ENCODE results near the gene DTX3. TPM values are rescaled to one million over a fixed set of nuclear protein-coding genes. Genes with fewer than 3 reads are reported as not detected.
A peak's percentile ranks its signal among the peaks of the same experiment; 100 is the strongest.

DTX3 gene
- polyA plus RNA-seq, 3 donors, result 0.08 to 1.3 TPM; not detected in 1

- H2AFZ ChIP-seq (ENCODE audit: insufficient read depth, low read depth, low read length, poor library complexity, severe bottlenecking), result peak overlapping the region; percentile 72
- H3K9ac ChIP-seq (ENCODE audit: insufficient read depth, low read length, poor library complexity, severe bottlenecking), result peak overlapping the region; percentile 27
- DNase-seq, result no peak
- Mint-ChIP-seq H3K4me3 (peak overlapping the region; percentile 52 to 85), H3K27ac (no peak overlapping the region), H3K27me3 (ENCODE audit: low read depth in 3 of 3) (peaks cover 70 to 77% (median 77%) of the 10 kb centered on the region in 3 donors), H3K36me3 (peaks cover 0 to 1% of the 10 kb centered on the region in 2 donors), H3K9me3 (peaks cover 0 to 18% (median 3%) of the 10 kb centered on the region in 7 donors), H3K4me1 (peaks cover 19% of the 10 kb centered on the region)
- peak overlapping the region; percentile 82 for H3K4me2 ChIP-seq (replicated peaks; ENCODE audit: extremely low read depth, low read length, poor library complexity, severe bottlenecking)
- peaks cover 0 to 5% of the 10 kb centered on the region in 2 donors for H3K9me3 ChIP-seq (replicated peaks in 1 of 2; ENCODE audit: control insufficient read depth in 1 of 2, insufficient read depth in 1 of 2, low read length in 2 of 2)
- no peaks in the 10 kb centered on the region for H4K20me1 ChIP-seq (ENCODE audit: insufficient read depth, low read length)
- no peaks in the 10 kb centered on the region for H3K36me3 ChIP-seq (replicated peaks in 1 of 2; ENCODE audit: control insufficient read depth in 1 of 2, insufficient read depth in 2 of 2, low read length in 2 of 2)
- peak overlapping the region in 1 of 3 experiments; percentile 71 for H3K4me3 ChIP-seq (replicated peaks in 1 of 3; ENCODE audit: low read depth in 2 of 3, low read length in 3 of 3)
- H3K4me1 ChIP-seq (ENCODE audit: control insufficient read depth in 1 of 2, insufficient read depth in 2 of 2, low read length in 2 of 2), result peaks cover 13 to 17% of the 10 kb centered on the region in 2 donors
- no peak overlapping the region for H3K27ac ChIP-seq (ENCODE audit: low read depth in 1 of 2, low read length in 2 of 2)
- TF ChIP-seq, protein P1, sequence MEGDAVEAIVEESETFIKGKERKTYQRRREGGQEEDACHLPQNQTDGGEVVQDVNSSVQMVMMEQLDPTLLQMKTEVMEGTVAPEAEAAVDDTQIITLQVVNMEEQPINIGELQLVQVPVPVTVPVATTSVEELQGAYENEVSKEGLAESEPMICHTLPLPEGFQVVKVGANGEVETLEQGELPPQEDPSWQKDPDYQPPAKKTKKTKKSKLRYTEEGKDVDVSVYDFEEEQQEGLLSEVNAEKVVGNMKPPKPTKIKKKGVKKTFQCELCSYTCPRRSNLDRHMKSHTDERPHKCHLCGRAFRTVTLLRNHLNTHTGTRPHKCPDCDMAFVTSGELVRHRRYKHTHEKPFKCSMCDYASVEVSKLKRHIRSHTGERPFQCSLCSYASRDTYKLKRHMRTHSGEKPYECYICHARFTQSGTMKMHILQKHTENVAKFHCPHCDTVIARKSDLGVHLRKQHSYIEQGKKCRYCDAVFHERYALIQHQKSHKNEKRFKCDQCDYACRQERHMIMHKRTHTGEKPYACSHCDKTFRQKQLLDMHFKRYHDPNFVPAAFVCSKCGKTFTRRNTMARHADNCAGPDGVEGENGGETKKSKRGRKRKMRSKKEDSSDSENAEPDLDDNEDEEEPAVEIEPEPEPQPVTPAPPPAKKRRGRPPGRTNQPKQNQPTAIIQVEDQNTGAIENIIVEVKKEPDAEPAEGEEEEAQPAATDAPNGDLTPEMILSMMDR (IDR thresholded peaks at IDR 0.05), result no peak
- peaks cover 38 to 82% of the 10 kb centered on the region in 2 donors for H3K27me3 ChIP-seq (ENCODE audit: control insufficient read depth in 2 of 2, insufficient read depth in 2 of 2, low read length in 2 of 2)
- intact Hi-C loops (cut with micrococcal nuclease), result no loop called here
- H3K79me2 ChIP-seq (ENCODE audit: insufficient read depth, low read length), result no peaks in the 10 kb centered on the region
- 0% methylated on average over 15 of the region's 29 CpGs for WGBS (ENCODE audit: insufficient coverage)
These were observed 6.0 kb downstream of the DTX3 start for GRCh38 chr12:57610554-57611107.

DNA sequence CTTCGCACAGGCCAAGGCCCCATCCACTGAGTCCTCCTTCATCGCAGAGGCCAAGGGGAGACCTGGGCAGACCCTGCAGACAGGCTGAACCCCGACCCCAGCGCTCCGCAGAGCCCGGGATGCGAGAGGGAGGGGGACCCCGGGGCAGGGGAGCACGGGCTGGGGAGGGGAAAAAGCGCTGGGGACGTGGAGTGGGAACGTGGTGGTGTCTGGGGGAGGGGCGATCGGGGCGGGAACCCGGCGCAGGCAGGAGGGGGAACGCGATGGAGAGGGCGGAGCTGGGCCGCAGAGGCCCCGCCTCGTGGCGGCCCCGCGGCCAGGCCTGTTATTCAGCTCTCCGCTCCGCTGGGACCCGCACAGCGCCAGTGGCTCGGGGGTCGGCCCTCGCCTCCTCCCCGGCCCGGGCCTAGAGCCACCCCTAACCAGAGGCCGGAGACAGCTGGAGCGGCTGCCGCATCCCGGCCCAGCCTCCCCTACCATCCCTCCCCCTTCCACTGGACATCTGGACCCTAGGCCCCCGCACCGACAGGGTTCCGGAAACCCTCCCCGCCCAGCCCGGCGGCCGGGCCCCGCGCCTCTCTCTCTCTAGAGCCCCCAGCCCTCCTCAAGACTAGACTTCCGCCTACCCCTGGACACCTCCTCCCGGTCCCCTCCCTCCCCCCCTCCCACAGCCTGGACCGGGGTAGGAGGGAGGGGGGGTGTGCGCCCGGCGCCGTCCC is 6.6 kb downstream of the DTX3 start, which contains the start of gene ARHGEF25:
ARHGEF25 (plus strand) TSS at position 328 of the 719 bp plus-strand sequence. CDS start 460 bp downstream, outside the sequence.
- Mint-ChIP-seq H3K4me1 (peaks cover 16% of the 10 kb centered on the region), H3K27me3 (ENCODE audit: low read depth in 3 of 3) (peaks cover 69 to 75% (median 74%) of the 10 kb centered on the region in 3 donors), H3K27ac (no peak within 1 kb of the TSS), H3K9me3 (peaks cover 0 to 18% (median 2%) of the 10 kb centered on the region in 7 donors), H3K36me3 (peaks cover 0 to 1% of the 10 kb centered on the region in 2 donors), H3K4me3 (peak within 1 kb of the TSS; percentile 61 to 85)
- Histone ChIP-seq H4K20me1 (ENCODE audit: insufficient read depth, low read length) (no peaks in the 10 kb centered on the region), H3K27me3 (ENCODE audit: control insufficient read depth in 2 of 2, insufficient read depth in 2 of 2, low read length in 2 of 2) (peaks cover 35 to 80% of the 10 kb centered on the region in 2 donors), H3K9ac (ENCODE audit: insufficient read depth, low read length, poor library complexity, severe bottlenecking) (peak within 1 kb of the TSS; percentile 27), H3K27ac (ENCODE audit: low read depth in 1 of 2, low read length in 2 of 2) (no peak within 1 kb of the TSS), H3K4me2 (replicated peaks; ENCODE audit: extremely low read depth, low read length, poor library complexity, severe bottlenecking) (peak within 1 kb of the TSS; percentile 82), H3K4me3 (replicated peaks in 1 of 3; ENCODE audit: low read depth in 2 of 3, low read length in 3 of 3) (peak within 1 kb of the TSS; percentile 3 to 71 (median 26)), H3K36me3 (replicated peaks in 1 of 2; ENCODE audit: control insufficient read depth in 1 of 2, insufficient read depth in 2 of 2, low read length in 2 of 2) (no peaks in the 10 kb centered on the region), H2AFZ (ENCODE audit: insufficient read depth, low read depth, low read length, poor library complexity, severe bottlenecking) (peak within 1 kb of the TSS; percentile 72), H3K4me1 (ENCODE audit: control insufficient read depth in 1 of 2, insufficient read depth in 2 of 2, low read length in 2 of 2) (peaks cover 13 to 17% of the 10 kb centered on the region in 2 donors), H3K79me2 (ENCODE audit: insufficient read depth, low read length) (no peaks in the 10 kb centered on the region), H3K9me3 (replicated peaks in 1 of 2; ENCODE audit: control insufficient read depth in 1 of 2, insufficient read depth in 1 of 2, low read length in 2 of 2) (peaks cover 0 to 5% of the 10 kb centered on the region in 2 donors)
- under 1% methylated on average over 40 of the region's 55 CpGs for WGBS (ENCODE audit: insufficient coverage)
- no peak for DNase-seq
- intact Hi-C loops (cut with micrococcal nuclease), result no loop called here
- TF ChIP-seq, protein P1 (IDR thresholded peaks at IDR 0.05), result no peak
